Lower lobe of right lung (tissue), 2 donors: ENCODE measurements around the gene ZFR. TPM values are rescaled to one million over a fixed set of nuclear protein-coding genes. Genes with fewer than 3 reads are reported as not detected.

Source experiments
- ATAC-seq, 2 donors: fragments of 200-7000 bp; cut with Tn5 transposase; one replicate each; pipeline ENCODE4 v1.9.1; 2020 to 2022; ENCODE audit warnings: mild to moderate bottlenecking in 2 of 2, moderate library complexity in 2 of 2
- DNase-seq: peaks from one replicate; pipeline ENCODE4 v3.0.0-alpha.2; 2020
- H3K27ac ChIP-seq: fragments of 200-600 bp; one replicate; pipeline ENCODE4 v1.8.0; 2022
- H3K27me3 ChIP-seq: fragments of 200-600 bp; one replicate; pipeline ENCODE4 v1.8.0; 2022; ENCODE audit warnings: low read depth
- H3K36me3 ChIP-seq: fragments of 200-600 bp; one replicate; pipeline ENCODE4 v1.8.0; 2022; ENCODE audit warnings: mild to moderate bottlenecking
- H3K4me1 ChIP-seq: fragments of 200-600 bp; one replicate; pipeline ENCODE4 v1.8.0; 2022
- H3K4me3 ChIP-seq: fragments of 200-600 bp; one replicate; pipeline ENCODE4 v1.8.0; 2022; ENCODE audit warnings: mild to moderate bottlenecking
- H3K9me3 ChIP-seq: fragments of 200-600 bp; one replicate; pipeline ENCODE4 v1.8.0; 2022
- intact Hi-C: fragments of 100-400 bp; cut with DNase I; formaldehyde crosslinking; loops from one replicate; pipeline ENCODE4 v1.11.0; 2022
- total RNA-seq: library from RNA; stranded (reverse); fragmentation: NEBNext Ultra II Directional; extraction: Animal tissue kit (Norgen Biotek cat#: 25700); gene quantifications from one replicate; pipeline ENCODE4 v1.2.1, GENCODE V29; 2021
- TF ChIP-seq, protein P1 (sequence below): fragments of 200-600 bp; IDR thresholded peaks from one replicate; pipeline ENCODE4 v1.8.0; 2022; ENCODE audit warnings: antibody characterized with exemption, mild to moderate bottlenecking
- donor health status: DM: no; HTN: yes; CAD: no; lungs with severe emphysema.

ZFR gene
- total RNA-seq, 1 donor from 2014 or later, result 53.8 TPM

DNA sequence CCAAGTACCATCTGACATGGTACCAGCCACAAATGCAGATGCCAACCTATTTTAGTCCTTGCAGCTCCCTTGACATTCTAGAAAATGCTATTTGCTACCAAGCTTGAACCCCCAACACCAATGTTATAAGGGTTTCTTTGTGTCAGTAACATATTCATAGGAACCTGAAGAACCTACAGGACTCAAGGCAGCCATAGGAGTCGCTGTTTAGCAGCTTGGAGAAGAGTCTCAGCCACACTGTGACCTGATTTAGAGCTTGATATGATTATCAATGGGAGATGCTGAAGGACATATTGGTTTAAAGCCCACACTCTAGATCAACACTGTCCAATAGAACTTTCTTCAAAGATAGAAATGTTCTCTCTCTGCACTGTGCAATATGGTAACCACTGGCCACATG lies 6.4 kb upstream of the ZFR start:
- no peak for ATAC-seq
- no peaks in the 10 kb centered on the region for H3K27me3 ChIP-seq
- no peaks in the 10 kb centered on the region for H3K4me1 ChIP-seq
- no peak overlapping the region for H3K27ac ChIP-seq
- H3K4me3 ChIP-seq, result no peak overlapping the region
- DNase-seq, result no peak
- H3K9me3 ChIP-seq, result no peaks in the 10 kb centered on the region
- TF ChIP-seq, protein P1, sequence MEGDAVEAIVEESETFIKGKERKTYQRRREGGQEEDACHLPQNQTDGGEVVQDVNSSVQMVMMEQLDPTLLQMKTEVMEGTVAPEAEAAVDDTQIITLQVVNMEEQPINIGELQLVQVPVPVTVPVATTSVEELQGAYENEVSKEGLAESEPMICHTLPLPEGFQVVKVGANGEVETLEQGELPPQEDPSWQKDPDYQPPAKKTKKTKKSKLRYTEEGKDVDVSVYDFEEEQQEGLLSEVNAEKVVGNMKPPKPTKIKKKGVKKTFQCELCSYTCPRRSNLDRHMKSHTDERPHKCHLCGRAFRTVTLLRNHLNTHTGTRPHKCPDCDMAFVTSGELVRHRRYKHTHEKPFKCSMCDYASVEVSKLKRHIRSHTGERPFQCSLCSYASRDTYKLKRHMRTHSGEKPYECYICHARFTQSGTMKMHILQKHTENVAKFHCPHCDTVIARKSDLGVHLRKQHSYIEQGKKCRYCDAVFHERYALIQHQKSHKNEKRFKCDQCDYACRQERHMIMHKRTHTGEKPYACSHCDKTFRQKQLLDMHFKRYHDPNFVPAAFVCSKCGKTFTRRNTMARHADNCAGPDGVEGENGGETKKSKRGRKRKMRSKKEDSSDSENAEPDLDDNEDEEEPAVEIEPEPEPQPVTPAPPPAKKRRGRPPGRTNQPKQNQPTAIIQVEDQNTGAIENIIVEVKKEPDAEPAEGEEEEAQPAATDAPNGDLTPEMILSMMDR, result no peak
- intact Hi-C loops, result no loop called here
- H3K36me3 ChIP-seq, result no peaks in the 10 kb centered on the region

DNA sequence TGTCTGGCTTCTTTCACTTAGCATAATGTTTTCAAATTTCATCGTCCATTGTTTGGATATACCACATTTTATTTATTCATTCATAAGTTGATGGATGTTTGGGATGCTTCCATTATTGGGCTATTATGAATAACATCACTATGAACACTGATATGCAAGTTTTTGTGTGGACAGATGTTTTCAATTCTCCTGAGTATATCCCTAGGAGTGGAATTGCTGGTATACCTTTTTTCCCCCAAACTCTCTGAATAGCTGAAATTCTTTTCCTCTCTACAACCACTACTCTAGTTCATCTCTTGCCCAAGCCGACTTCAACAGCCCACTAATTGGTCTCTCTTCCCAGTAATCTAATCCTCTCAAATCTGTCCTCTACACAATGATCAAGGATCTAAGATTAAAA lies 4.7 kb upstream of the ZFR start:
- no peaks in the 10 kb centered on the region for H3K27me3 ChIP-seq
- no peak for DNase-seq
- no peaks in the 10 kb centered on the region for H3K9me3 ChIP-seq
- H3K4me3 ChIP-seq, result no peak overlapping the region
- intact Hi-C loops, result no loop called here
- H3K4me1 ChIP-seq, result peaks cover 8% of the 10 kb centered on the region
- no peaks in the 10 kb centered on the region for H3K36me3 ChIP-seq
- no peak overlapping the region for H3K27ac ChIP-seq
- no peak for ATAC-seq
- TF ChIP-seq, protein P1, result no peak

DNA sequence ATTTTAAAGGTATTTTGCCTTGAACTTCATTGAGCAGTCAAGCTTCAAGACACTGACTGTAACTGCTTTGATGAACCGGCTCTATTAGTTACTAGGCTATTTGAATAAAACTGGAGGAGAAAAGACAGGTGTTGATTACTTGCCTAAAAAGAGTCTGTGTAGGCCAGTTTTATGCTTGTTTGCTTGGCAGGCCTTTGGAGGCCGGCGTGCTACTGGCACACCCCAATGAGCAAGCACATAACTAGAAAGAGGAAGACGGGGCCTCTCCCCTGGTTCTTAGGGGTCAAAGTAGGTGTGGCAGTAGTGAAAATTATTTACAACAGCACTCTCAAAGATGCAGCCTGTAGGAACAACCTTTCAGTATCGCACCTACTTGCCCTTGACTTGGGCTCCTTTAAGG lies 2.1 kb upstream of the ZFR start:
- no peaks in the 10 kb centered on the region for H3K27me3 ChIP-seq
- ATAC-seq (no peak), DNase-seq (no peak)
- TF ChIP-seq, protein P1, result no peak
- H3K4me3 ChIP-seq, result no peak overlapping the region
- H3K36me3 ChIP-seq, result no peaks in the 10 kb centered on the region
- H3K9me3 ChIP-seq, result no peaks in the 10 kb centered on the region
- intact Hi-C loops, result no loop called here
- H3K4me1 ChIP-seq, result peaks cover 26% of the 10 kb centered on the region
- H3K27ac ChIP-seq, result no peak overlapping the region

DNA sequence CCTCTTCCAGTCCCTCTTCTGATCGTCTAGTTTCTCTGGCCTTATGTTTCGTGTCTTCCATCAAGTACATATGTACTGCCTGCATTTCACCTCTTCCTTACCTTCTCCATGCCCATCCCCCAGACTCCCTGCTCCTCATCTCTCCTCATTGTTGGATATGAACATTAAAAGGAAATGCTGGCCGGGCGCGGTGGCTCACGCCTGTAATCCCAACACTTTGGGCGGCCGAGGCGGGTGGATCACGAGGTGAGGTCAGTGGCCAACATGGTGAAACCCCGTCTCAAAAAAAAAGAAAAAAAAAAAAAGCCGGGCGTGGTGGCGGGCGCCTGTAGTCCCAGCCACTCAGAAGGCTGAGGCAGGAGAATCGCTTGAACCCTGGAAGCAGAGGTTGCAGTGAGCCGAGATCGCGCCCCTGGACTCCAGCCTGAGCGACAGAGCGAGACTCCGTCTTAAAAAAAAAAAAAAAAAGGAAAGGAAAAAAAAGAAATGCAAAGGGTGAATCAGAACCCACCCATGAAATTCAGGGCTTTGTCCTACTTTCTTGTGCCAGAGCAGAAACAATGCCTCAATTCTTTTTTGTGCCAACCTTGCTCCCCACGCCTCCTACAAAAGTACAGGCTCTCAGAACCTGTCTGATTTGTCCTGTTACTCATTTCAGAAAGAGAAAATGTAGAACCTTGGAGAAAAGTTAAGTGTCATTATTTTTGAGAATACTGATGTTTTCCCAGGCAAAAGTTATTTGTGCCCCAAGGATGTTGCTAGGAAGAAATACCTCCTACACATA lies 1.5 kb upstream of the ZFR start:
- DNase-seq (no peak), ATAC-seq (no peak)
- H3K4me3 ChIP-seq, result no peak overlapping the region
- intact Hi-C loops, result no loop called here
- H3K9me3 ChIP-seq, result no peaks in the 10 kb centered on the region
- no peak overlapping the region for H3K27ac ChIP-seq
- no peaks in the 10 kb centered on the region for H3K36me3 ChIP-seq
- H3K27me3 ChIP-seq, result no peaks in the 10 kb centered on the region
- TF ChIP-seq, protein P1, result no peak
- peaks cover 26% of the 10 kb centered on the region for H3K4me1 ChIP-seq

DNA sequence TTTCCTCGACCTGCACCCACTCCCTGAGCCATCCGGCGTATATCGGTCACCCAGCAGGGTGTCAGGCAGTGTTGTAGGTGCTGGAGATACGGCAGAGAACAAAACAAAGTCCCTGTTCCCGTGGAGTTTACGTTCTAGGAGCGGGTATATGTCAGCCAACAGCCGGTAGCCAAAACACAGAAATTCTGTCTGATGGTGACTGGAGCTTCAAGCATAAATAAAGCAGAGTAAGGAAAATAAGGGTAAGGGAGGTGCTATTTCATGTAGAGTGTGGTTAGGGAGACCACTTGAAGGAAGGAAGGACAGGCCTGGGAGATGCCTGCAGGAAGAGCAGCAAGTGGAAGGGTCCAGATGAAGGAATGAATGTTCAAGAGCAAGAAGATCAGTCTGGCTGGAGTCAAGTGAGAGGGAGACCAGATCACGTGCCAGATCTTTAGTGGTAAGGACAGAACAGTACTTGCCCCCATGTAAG lies 783 bp upstream of the ZFR start:
- no peak overlapping the region for H3K4me3 ChIP-seq
- H3K27me3 ChIP-seq, result no peaks in the 10 kb centered on the region
- H3K4me1 ChIP-seq, result peaks cover 33% of the 10 kb centered on the region
- H3K9me3 ChIP-seq, result no peaks in the 10 kb centered on the region
- ATAC-seq, result no peak
- intact Hi-C loops, result no loop called here
- no peak overlapping the region for H3K27ac ChIP-seq
- H3K36me3 ChIP-seq, result no peaks in the 10 kb centered on the region
- DNase-seq, result no peak
- TF ChIP-seq, protein P1, result no peak
